Activated B cell treated with CpG ODN at 0.5 μM for 24 hours (primary cell): ENCODE data around the gene GFRA3. TPM values are rescaled to one million over a fixed set of nuclear protein-coding genes. Genes with fewer than 3 reads are reported as not detected.

Experiments
- ATAC-seq: fragments of 200-7000 bp; cut with Tn5 transposase; one replicate; pipeline ENCODE4 v1.10.0; 2021; ENCODE audit warnings: low read depth, mild to moderate bottlenecking, moderate library complexity
- CTCF ChIA-PET: fragments of 350-600 bp; sonication (Branson Sonifier 250); formaldehyde crosslinking; loops from one replicate; lab custom pipeline; 2021; ENCODE audit warnings: antibody characterized with exemption; lab: Charles Lee
- POLR2A ChIA-PET: fragments of 350-600 bp; sonication (Branson Sonifier 250); formaldehyde crosslinking; loops from one replicate; lab custom pipeline; 2021; ENCODE audit warnings: antibody characterized with exemption; lab: Charles Lee
- DNase-seq: peaks from one replicate; pipeline ENCODE4 v3.0.0; 2022
- H3K27ac Mint-ChIP-seq: one replicate; pipeline ENCODE4 v1.8.0; 2020; ENCODE audit warnings: mixed read lengths
- H3K27me3 Mint-ChIP-seq: one replicate; pipeline ENCODE4 v1.8.0; 2021; ENCODE audit warnings: mixed read lengths
- H3K36me3 Mint-ChIP-seq: one replicate; pipeline ENCODE4 v1.8.0; 2021; ENCODE audit warnings: low read depth, mixed read lengths
- H3K4me1 Mint-ChIP-seq: one replicate; pipeline ENCODE4 v1.8.0; 2021; ENCODE audit warnings: mixed read lengths
- H3K4me3 Mint-ChIP-seq: one replicate; pipeline ENCODE4 v1.8.0; 2020; ENCODE audit warnings: mild to moderate bottlenecking, mixed read lengths
- H3K9me3 Mint-ChIP-seq: one replicate; pipeline ENCODE4 v1.8.0; 2020; ENCODE audit warnings: mixed read lengths
- CTCF ChIP-seq: fragments of 200-600 bp; IDR thresholded peaks from one replicate; pipeline ENCODE4 v1.8.0; 2022; ENCODE audit warnings: antibody characterized with exemption, mild to moderate bottlenecking
- intact Hi-C: fragments of 100-400 bp; cut with micrococcal nuclease; formaldehyde crosslinking; loops from one replicate; pipeline ENCODE4 v1.15.1; 2024
- total RNA-seq: library from RNA; stranded (reverse); gene quantifications from 2 replicates; pipeline ENCODE4 v1.2.3, GENCODE V29; 2022

GFRA3 gene
- total RNA-seq, 1 donor from 2014 or later, result not detected

DNA sequence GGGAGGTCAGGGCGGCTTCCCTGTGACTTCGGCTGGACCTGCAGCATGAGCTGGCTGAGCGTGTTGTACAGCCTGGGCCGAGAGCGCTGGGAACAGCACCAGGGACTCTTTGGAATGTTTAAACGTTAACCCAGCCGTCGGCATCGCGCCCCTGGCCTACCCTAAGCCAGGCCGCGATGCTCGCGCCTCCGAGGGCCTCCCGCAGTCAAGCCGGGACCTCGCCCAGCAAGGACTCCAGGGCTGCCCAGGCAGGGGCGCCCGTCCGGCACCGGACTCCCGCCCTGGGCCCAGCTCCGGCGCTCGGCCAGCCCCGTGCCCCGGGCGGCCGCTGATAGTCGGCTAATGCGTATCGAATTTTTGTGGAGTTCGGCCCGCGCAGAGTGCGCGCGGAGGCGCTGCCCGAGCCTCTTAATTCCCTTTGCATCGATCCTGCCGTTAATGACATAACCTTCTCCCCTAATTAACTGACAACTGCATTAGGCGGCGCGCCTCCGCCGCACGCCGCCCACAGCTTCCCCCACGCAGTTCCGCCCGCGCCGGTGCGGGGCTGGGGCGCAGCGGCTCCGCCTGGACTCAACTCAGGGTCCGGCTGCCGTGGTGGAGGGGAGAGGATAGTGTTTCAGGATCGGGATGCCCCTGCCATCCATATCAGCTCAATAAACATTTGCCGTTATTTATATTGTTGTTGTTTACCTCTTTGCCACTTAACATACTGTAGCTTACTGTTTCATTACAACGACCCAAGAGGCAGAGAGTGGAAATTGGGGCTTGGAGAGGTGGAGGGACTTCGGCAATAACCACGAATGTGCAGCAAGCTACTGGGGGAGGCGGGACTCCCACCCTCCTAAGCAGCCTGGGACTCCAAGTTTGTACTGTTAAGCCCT lies 32.5 kb downstream of the GFRA3 start:
- Mint-ChIP-seq H3K27ac (no peak overlapping the region), H3K36me3 (no peaks in the 10 kb centered on the region), H3K4me1 (peaks cover 17% of the 10 kb centered on the region), H3K4me3 (peak overlapping the region; percentile 60), H3K27me3 (peaks cover 38% of the 10 kb centered on the region), H3K9me3 (no peaks in the 10 kb centered on the region)
- peak; percentile 16 for DNase-seq
- ChIA-PET CTCF (no interaction called here), POLR2A (interaction anchor here (0.6 to 1.9 kb wide), 2 partner anchors 111 to 143 kb away, joined by 3 to 5 read pairs; no protein-coding TSS in a partner anchor)
- ATAC-seq, result no peak
- intact Hi-C loops, result loop anchor here (10.0 kb wide), 1 partner anchor 73 kb away; no protein-coding TSS in a partner anchor
- no peak for TF ChIP-seq CTCF

- DNase-seq, result no peak
- ATAC-seq, result no peak
- CTCF ChIA-PET, result interaction anchor here (0.5 to 0.6 kb wide), 2 partner anchors 54 to 63 kb away, joined by 3 read pairs; no protein-coding TSS in a partner anchor
Measured at GRCh38 chr5:138240650-138241385, 33.6 kb downstream of the GFRA3 start.

DNA sequence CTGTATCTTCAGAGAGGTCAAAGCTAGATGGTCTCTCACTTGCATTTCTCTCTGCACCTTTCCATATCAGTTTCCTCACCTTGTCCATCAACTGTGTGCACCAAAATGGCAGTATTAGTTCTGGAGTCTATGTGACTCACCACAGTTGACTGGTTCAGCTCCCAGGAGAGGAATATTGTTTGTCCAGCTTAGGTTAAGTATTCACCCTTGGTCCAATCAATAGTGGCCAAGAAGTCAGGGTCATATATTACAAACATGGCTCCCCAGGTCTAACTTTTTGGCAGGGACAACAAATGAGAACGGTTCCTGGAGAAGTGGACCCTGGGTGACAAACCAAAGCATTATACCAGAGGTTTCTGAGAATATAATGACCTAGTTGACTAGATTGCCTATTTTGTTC lies 36.4 kb downstream of the GFRA3 start:
- H3K4me1 Mint-ChIP-seq, result peaks cover 17% of the 10 kb centered on the region
- CTCF ChIA-PET, result no interaction called here
- no peaks in the 10 kb centered on the region for H3K36me3 Mint-ChIP-seq
- no peaks in the 10 kb centered on the region for H3K9me3 Mint-ChIP-seq
- no peak overlapping the region for H3K27ac Mint-ChIP-seq
- H3K27me3 Mint-ChIP-seq, result peaks cover 34% of the 10 kb centered on the region
- ATAC-seq (no peak), DNase-seq (no peak)
- intact Hi-C loops, result no loop called here
- no peak for TF ChIP-seq CTCF
- no peak overlapping the region for H3K4me3 Mint-ChIP-seq
- POLR2A ChIA-PET, result no interaction called here

More at GRCh38 chr5:138240650-138241385, 33.6 kb downstream of the GFRA3 start:
- H3K27me3 Mint-ChIP-seq, result peaks cover 42% of the 10 kb centered on the region
- no peaks in the 10 kb centered on the region for H3K9me3 Mint-ChIP-seq
- intact Hi-C loops, result loop anchor here (10.0 kb wide), 1 partner anchor 74 kb away; no protein-coding TSS in a partner anchor
- peaks cover 17% of the 10 kb centered on the region for H3K4me1 Mint-ChIP-seq
- H3K27ac Mint-ChIP-seq, result no peak overlapping the region
- POLR2A ChIA-PET, result interaction anchor here (0.6 to 1.4 kb wide), 3 partner anchors 28 to 144 kb away, joined by 3 to 5 read pairs (median 3); partner anchors contain the start of gene CDC23
- H3K4me3 Mint-ChIP-seq, result no peak overlapping the region
- TF ChIP-seq CTCF, result no peak
- H3K36me3 Mint-ChIP-seq, result no peaks in the 10 kb centered on the region

- Mint-ChIP-seq H3K9me3 (no peaks in the 10 kb centered on the region), H3K27ac (no peak overlapping the region), H3K36me3 (no peaks in the 10 kb centered on the region), H3K4me3 (no peak overlapping the region), H3K27me3 (peaks cover 26% of the 10 kb centered on the region), H3K4me1 (no peaks in the 10 kb centered on the region)
- ChIA-PET POLR2A (no interaction called here), CTCF (no interaction called here)
- intact Hi-C loops, result no loop called here
- no peak for ATAC-seq
- TF ChIP-seq CTCF, result no peak
- DNase-seq, result no peak
Measured at GRCh38 chr5:138234651-138235050, 39.8 kb downstream of the GFRA3 start.

- Mint-ChIP-seq H3K27ac (no peak overlapping the region), H3K4me1 (no peaks in the 10 kb centered on the region), H3K9me3 (no peaks in the 10 kb centered on the region), H3K4me3 (no peak overlapping the region), H3K27me3 (peaks cover 24% of the 10 kb centered on the region), H3K36me3 (no peaks in the 10 kb centered on the region)
- no peak for TF ChIP-seq CTCF
- DNase-seq, result no peak
- ATAC-seq, result no peak
- ChIA-PET CTCF (no interaction called here), POLR2A (no interaction called here)
- intact Hi-C loops, result no loop called here
Measured at GRCh38 chr5:138233280-138233679, 41.1 kb downstream of the GFRA3 start.
